HFFc6 (cell line): Measurements from ENCODE around the gene PIK3C3. TPM values are rescaled to one million over a fixed set of nuclear protein-coding genes. Genes with fewer than 3 reads are reported as not detected.

Experiments used
- DNase-seq: peaks from one replicate; pipeline ENCODE4 v3.0.0-alpha.2; 2018
- H3K27ac Mint-ChIP-seq: 2 replicates; pipeline ENCODE4 v1.8.0; 2020; ENCODE audit warnings: mild to moderate bottlenecking, mixed read lengths
- H3K27me3 Mint-ChIP-seq: 2 replicates; pipeline ENCODE4 v1.8.0; 2021; ENCODE audit warnings: mild to moderate bottlenecking, moderate library complexity, mixed read lengths; ENCODE audit not compliant: insufficient read depth
- H3K36me3 Mint-ChIP-seq: 2 replicates; pipeline ENCODE4 v1.8.0; 2021; ENCODE audit warnings: low read depth, mixed read lengths
- H3K4me1 Mint-ChIP-seq: 2 replicates; pipeline ENCODE4 v1.8.0; 2020; ENCODE audit warnings: low read depth, mixed read lengths
- H3K4me3 Mint-ChIP-seq: 2 replicates; pipeline ENCODE4 v1.8.0; 2020; ENCODE audit warnings: mild to moderate bottlenecking, moderate library complexity, mixed read lengths
- H3K9me3 Mint-ChIP-seq: 2 replicates; pipeline ENCODE4 v1.8.0; 2020; ENCODE audit warnings: mild to moderate bottlenecking, mixed read lengths
- CTCF ChIP-seq: fragments of 200-600 bp; sonication (generic); IDR thresholded peaks from 2 replicates; pipeline ENCODE4 v1.5.0; 2021; ENCODE audit warnings: antibody characterized with exemption, mild to moderate bottlenecking
- total RNA-seq, 6 experiments: library from RNA; stranded (reverse); fragmentation: NEBNext Ultra II Directional; extraction: Animal tissue kit (Norgen Biotek cat#: 25700); gene quantifications; 2 replicates in 1 of 6; 3 replicates in 5 of 6; pipeline ENCODE4 v1.2.3, GENCODE V29; 2021

The PIK3C3 gene
- total RNA-seq, 6 experiments from 2014 or later, result 38.3 to 61.7 (median 47.6) TPM

GRCh38 chr18:41933778-41934177 lies 21.3 kb upstream of the PIK3C3 start:
- H3K27ac Mint-ChIP-seq, result no peak overlapping the region
- H3K4me3 Mint-ChIP-seq, result no peak overlapping the region
- no peaks in the 10 kb centered on the region for H3K36me3 Mint-ChIP-seq
- H3K9me3 Mint-ChIP-seq, result no peaks in the 10 kb centered on the region; the same call in 1 of the 2 replicates
- no peak for TF ChIP-seq CTCF
- no peak for DNase-seq
- no peaks in the 10 kb centered on the region; the same call in 1 of the 2 replicates for H3K27me3 Mint-ChIP-seq
- peaks cover 38% of the 10 kb centered on the region for H3K4me1 Mint-ChIP-seq

- Mint-ChIP-seq H3K9me3 (no peaks in the 10 kb centered on the region; the same call in 1 of the 2 replicates), H3K27ac (peak overlapping the region; percentile 85), H3K36me3 (no peaks in the 10 kb centered on the region), H3K4me3 (peak overlapping the region; percentile 44), H3K27me3 (no peaks in the 10 kb centered on the region), H3K4me1 (peaks cover 57% of the 10 kb centered on the region)
- no peak for TF ChIP-seq CTCF
- DNase-seq, result no peak
Observed at GRCh38 chr18:41936471-41937134, 18.4 kb upstream of the PIK3C3 start.

GRCh38 chr18:41938445-41938844 lies 16.6 kb upstream of the PIK3C3 start:
- peaks cover 64% of the 10 kb centered on the region for H3K4me1 Mint-ChIP-seq
- H3K27me3 Mint-ChIP-seq, result peaks cover 2% of the 10 kb centered on the region; the same call in 1 of the 2 replicates
- H3K4me3 Mint-ChIP-seq, result peak overlapping the region; percentile 66
- H3K36me3 Mint-ChIP-seq, result no peaks in the 10 kb centered on the region
- TF ChIP-seq CTCF, result peak; percentile 66
- peak overlapping the region; percentile 85 for H3K27ac Mint-ChIP-seq
- H3K9me3 Mint-ChIP-seq, result no peaks in the 10 kb centered on the region
- peak; percentile 95 for DNase-seq

- DNase-seq, result no peak
- Mint-ChIP-seq H3K9me3 (no peaks in the 10 kb centered on the region), H3K36me3 (no peaks in the 10 kb centered on the region), H3K27ac (peak overlapping the region; percentile 85), H3K27me3 (peaks cover 2% of the 10 kb centered on the region; the same call in 1 of the 2 replicates), H3K4me1 (peaks cover 64% of the 10 kb centered on the region), H3K4me3 (peak overlapping the region; percentile 29; the same call in 1 of the 2 replicates)
- TF ChIP-seq CTCF, result no peak
Observed at GRCh38 chr18:41939326-41939725, 15.7 kb upstream of the PIK3C3 start.

- Mint-ChIP-seq H3K4me3 (peak overlapping the region; percentile 78), H3K4me1 (peaks cover 74% of the 10 kb centered on the region), H3K27ac (peak overlapping the region; percentile 85), H3K9me3 (no peaks in the 10 kb centered on the region), H3K36me3 (no peaks in the 10 kb centered on the region), H3K27me3 (peaks cover 2% of the 10 kb centered on the region; the same call in 1 of the 2 replicates)
- no peak for TF ChIP-seq CTCF
- peak; percentile 92 for DNase-seq
Observed at GRCh38 chr18:41940506-41941215, 14.4 kb upstream of the PIK3C3 start.
